ENCODE data around the gene NXN.
"Not testable (repeated sequence)": the region's sequence is repeated elsewhere in the genome, so short reads cannot be mapped to it uniquely, and the experiment has no call there.

DNA sequence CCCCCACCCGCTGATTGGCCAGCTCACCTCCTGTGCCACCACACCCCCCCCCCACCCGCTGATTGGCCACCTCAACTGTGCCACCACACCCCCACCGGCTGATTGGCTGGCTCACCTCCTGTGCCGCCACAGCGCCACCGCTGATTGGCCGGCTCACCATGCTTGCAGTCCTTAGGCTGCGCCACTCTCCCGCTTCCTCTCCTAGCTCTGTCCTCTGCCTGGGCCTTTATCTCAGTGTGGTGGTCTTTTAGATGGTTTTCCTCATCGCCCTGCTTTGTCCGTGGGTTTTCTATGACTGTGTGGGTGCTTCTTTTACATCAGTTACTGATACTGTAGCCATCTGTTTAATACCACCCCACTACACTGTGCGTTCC is 188.7 kb downstream of the NXN start:
- TF ChIP-seq, protein P1, sequence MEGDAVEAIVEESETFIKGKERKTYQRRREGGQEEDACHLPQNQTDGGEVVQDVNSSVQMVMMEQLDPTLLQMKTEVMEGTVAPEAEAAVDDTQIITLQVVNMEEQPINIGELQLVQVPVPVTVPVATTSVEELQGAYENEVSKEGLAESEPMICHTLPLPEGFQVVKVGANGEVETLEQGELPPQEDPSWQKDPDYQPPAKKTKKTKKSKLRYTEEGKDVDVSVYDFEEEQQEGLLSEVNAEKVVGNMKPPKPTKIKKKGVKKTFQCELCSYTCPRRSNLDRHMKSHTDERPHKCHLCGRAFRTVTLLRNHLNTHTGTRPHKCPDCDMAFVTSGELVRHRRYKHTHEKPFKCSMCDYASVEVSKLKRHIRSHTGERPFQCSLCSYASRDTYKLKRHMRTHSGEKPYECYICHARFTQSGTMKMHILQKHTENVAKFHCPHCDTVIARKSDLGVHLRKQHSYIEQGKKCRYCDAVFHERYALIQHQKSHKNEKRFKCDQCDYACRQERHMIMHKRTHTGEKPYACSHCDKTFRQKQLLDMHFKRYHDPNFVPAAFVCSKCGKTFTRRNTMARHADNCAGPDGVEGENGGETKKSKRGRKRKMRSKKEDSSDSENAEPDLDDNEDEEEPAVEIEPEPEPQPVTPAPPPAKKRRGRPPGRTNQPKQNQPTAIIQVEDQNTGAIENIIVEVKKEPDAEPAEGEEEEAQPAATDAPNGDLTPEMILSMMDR (conservative IDR thresholded peaks at IDR 0.05; ENCODE audit: low read depth, low read length), result not testable (repeated sequence)
- not testable (repeated sequence) for TF ChIP-seq EZH2 (IDR thresholded peaks at IDR 0.05; ENCODE audit: low read length, unreplicated experiment)
